ENCODE measurements around the gene IL22RA1.

IL22RA1 gene

GRCh38 chr1:24103408-24103807 lies 39.5 kb downstream of the IL22RA1 start:
- H3K4me3 ChIP-seq (ENCODE audit: low read depth, low read length): no peak overlapping the region
- CTCF ChIA-PET: interaction anchor here (0.6 to 3.0 kb wide), 3 partner anchors 29 to 288 kb away, joined by 3 to 10 read pairs (median 3); no protein-coding TSS in a partner anchor
- TF ChIP-seq, protein P1, sequence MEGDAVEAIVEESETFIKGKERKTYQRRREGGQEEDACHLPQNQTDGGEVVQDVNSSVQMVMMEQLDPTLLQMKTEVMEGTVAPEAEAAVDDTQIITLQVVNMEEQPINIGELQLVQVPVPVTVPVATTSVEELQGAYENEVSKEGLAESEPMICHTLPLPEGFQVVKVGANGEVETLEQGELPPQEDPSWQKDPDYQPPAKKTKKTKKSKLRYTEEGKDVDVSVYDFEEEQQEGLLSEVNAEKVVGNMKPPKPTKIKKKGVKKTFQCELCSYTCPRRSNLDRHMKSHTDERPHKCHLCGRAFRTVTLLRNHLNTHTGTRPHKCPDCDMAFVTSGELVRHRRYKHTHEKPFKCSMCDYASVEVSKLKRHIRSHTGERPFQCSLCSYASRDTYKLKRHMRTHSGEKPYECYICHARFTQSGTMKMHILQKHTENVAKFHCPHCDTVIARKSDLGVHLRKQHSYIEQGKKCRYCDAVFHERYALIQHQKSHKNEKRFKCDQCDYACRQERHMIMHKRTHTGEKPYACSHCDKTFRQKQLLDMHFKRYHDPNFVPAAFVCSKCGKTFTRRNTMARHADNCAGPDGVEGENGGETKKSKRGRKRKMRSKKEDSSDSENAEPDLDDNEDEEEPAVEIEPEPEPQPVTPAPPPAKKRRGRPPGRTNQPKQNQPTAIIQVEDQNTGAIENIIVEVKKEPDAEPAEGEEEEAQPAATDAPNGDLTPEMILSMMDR (IDR thresholded peaks at IDR 0.05; ENCODE audit: insufficient read depth, low read length, missing control alignments): no peak
- POLR2A ChIA-PET: no interaction called here
- DNase-seq (ENCODE audit: low read depth, low spot score): no peak

- TF ChIP-seq, protein P1 (IDR thresholded peaks at IDR 0.05; ENCODE audit: insufficient read depth, low read length, missing control alignments): no peak
- H3K4me3 ChIP-seq (ENCODE audit: low read depth, low read length): no peak overlapping the region
- DNase-seq (ENCODE audit: low read depth, low spot score): no peak
- ChIA-PET CTCF (interaction anchor here (0.6 to 3.0 kb wide), 4 partner anchors 29 to 289 kb away, joined by 3 to 10 read pairs (median 4); no protein-coding TSS in a partner anchor), POLR2A (no interaction called here)
Observed at GRCh38 chr1:24102961-24103360, 40.0 kb downstream of the IL22RA1 start.

GRCh38 chr1:24101796-24102586 lies 40.9 kb downstream of the IL22RA1 start:
- POLR2A ChIA-PET: no interaction called here
- no peak overlapping the region for H3K4me3 ChIP-seq (ENCODE audit: low read depth, low read length)
- TF ChIP-seq, protein P1 (IDR thresholded peaks at IDR 0.05; ENCODE audit: insufficient read depth, low read length, missing control alignments): no peak
- CTCF ChIA-PET: interaction anchor here (1.3 to 3.0 kb wide), 4 partner anchors 9 to 48 kb away, joined by 3 to 10 read pairs (median 5); no protein-coding TSS in a partner anchor
- no peak for DNase-seq (ENCODE audit: low read depth, low spot score)

DNA sequence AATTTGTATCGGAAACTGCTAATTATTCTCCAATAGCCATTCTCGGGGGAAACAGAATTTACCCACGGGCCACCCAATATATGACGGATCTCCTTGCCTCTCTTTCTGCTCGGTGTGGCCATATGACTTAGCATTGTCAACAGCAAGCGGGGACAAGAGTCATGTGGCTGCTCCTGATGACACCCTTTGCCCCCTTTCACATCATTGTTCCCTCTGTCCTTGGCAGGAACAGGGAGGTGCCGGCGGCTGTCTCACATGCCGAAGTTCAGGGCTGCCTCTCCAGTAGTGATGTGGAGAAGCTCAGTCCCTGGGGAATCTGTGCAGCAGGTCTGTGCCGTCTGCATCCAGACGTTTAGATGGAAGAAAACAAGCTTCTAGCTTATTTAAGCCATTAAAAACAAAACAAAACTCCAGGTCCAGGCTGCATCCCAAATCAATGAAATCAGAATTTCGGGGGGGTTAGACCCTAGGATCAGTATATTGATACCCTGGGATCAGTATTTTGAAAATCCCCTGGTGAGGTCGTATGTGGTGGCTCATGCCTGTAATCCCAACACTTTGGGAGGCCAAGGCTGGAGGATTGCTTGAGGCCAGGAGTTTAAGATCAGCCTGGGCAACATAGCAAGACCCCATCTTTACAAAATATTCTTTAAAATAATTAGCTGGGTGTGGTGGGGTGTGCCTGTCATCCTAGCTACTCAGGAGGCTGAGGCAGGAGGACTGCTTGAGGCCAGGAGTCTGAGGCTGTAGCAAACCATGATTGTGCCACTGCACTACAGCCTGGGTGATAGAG lies 41.8 kb downstream of the IL22RA1 start:
- POLR2A ChIA-PET: no interaction called here
- CTCF ChIA-PET: interaction anchor here (1.4 kb wide), 1 partner anchor 10 kb away, joined by 4 read pairs; no protein-coding TSS in a partner anchor
- no peak for DNase-seq (ENCODE audit: low read depth, low spot score)
- TF ChIP-seq, protein P1 (IDR thresholded peaks at IDR 0.05; ENCODE audit: insufficient read depth, low read length, missing control alignments): no peak
- no peak overlapping the region for H3K4me3 ChIP-seq (ENCODE audit: low read depth, low read length)

- TF ChIP-seq, protein P1 (IDR thresholded peaks at IDR 0.05; ENCODE audit: insufficient read depth, low read length, missing control alignments): no peak
- ChIA-PET POLR2A (no interaction called here), CTCF (interaction anchor here (0.9 to 1.0 kb wide), 2 partner anchors 15 to 289 kb away, joined by 3 read pairs; no protein-coding TSS in a partner anchor)
- no peak for DNase-seq (ENCODE audit: low read depth, low spot score)
- H3K4me3 ChIP-seq (ENCODE audit: low read depth, low read length): no peak overlapping the region
Observed at GRCh38 chr1:24098943-24099638, 43.8 kb downstream of the IL22RA1 start.

Measured in AG04449 (cell line).